HG03442 (cell line): ENCODE results near the gene FAM228B.
A peak's percentile ranks its signal among the peaks of the same experiment; 100 is the strongest.
"Not testable (repeated sequence)": the region's sequence is repeated elsewhere in the genome, so short reads cannot be mapped to it uniquely, and the experiment has no call there.

ENCODE experiments used
- ATAC-seq: cut with Tn5 transposase; IDR thresholded peaks from one replicate; pipeline ENCODE4 v1.9.1; 2021; ENCODE audit warnings: mild to moderate bottlenecking, moderate library complexity; ENCODE audit not compliant: unreplicated experiment

Gene FAM228B

GRCh38 chr2:24123195-24123921, at the start of gene FAM228B, which contains the start of gene PFN4:
FAM228B (plus strand) TSS chr2:24123469; CDS start chr2:24124362, 893 bp downstream.
PFN4 (minus strand) TSS chr2:24123334; CDS start chr2:24122535, 799 bp downstream.
- ATAC-seq: peak; percentile 81

GRCh38 chr2:24073816-24074215, 49.5 kb upstream of the FAM228B start:
- ATAC-seq: no peak

GRCh38 chr2:24075259-24075658, 48.0 kb upstream of the FAM228B start:
- ATAC-seq: no peak

- ATAC-seq: peak; percentile 95
Observed at GRCh38 chr2:24075915-24076848, 47.1 kb upstream of the FAM228B start, which contains the start of gene SF3B6. SF3B6 (minus strand) TSS chr2:24076326; CDS start chr2:24076229, 97 bp downstream.

- ATAC-seq: peak; percentile 5
Observed at GRCh38 chr2:24076849-24077534, 46.3 kb upstream of the FAM228B start.

- ATAC-seq: no peak
Observed at GRCh38 chr2:24077535-24077877, 45.8 kb upstream of the FAM228B start.

GRCh38 chr2:24077879-24078278, 45.4 kb upstream of the FAM228B start:
- no peak for ATAC-seq

- no peak for ATAC-seq
Observed at GRCh38 chr2:24080701-24081100, 42.6 kb upstream of the FAM228B start.

- no peak for ATAC-seq
Observed at GRCh38 chr2:24082787-24083566, 40.3 kb upstream of the FAM228B start.

- ATAC-seq: peak; percentile 84
Observed at GRCh38 chr2:24083567-24084385, 39.5 kb upstream of the FAM228B start.

- peak; percentile 68 for ATAC-seq
Observed at GRCh38 chr2:24084386-24085199, 38.7 kb upstream of the FAM228B start, which contains the start of gene TP53I3. TP53I3 (minus strand) TSS chr2:24084834; CDS start chr2:24084326, 508 bp downstream.

GRCh38 chr2:24085200-24085489, 38.1 kb upstream of the FAM228B start:
- no peak for ATAC-seq

GRCh38 chr2:24086241-24086640, 37.0 kb upstream of the FAM228B start:
- ATAC-seq: no peak

- ATAC-seq: no peak
Observed at GRCh38 chr2:24087032-24087431, 36.2 kb upstream of the FAM228B start.

- ATAC-seq: no peak
Observed at GRCh38 chr2:24088821-24089359, 34.4 kb upstream of the FAM228B start.

- not testable (repeated sequence) for ATAC-seq
Observed at GRCh38 chr2:24093270-24093669, 30.0 kb upstream of the FAM228B start.

GRCh38 chr2:24095171-24095677, 28.0 kb upstream of the FAM228B start:
- not testable (repeated sequence) for ATAC-seq

GRCh38 chr2:24100732-24101131, 22.5 kb upstream of the FAM228B start:
- not testable (repeated sequence) for ATAC-seq
